ENCODE results near the gene TMEM89.

TMEM89 gene

GRCh38 chr3:48617559-48617958 is 4.0 kb downstream of the TMEM89 start:
- no peak overlapping the region for H3K4me3 ChIP-seq (ENCODE audit: insufficient read depth, low read depth, low read length, poor library complexity, severe bottlenecking)
- DNase-seq = no peak
- H3K9me3 ChIP-seq (ENCODE audit: control insufficient read depth, low read length) = no peaks in the 10 kb centered on the region
- H3K27ac ChIP-seq (ENCODE audit: insufficient read depth, low read length, poor library complexity, severe bottlenecking) = no peak overlapping the region
- no peaks in the 10 kb centered on the region for H3K4me1 ChIP-seq (ENCODE audit: control insufficient read depth, insufficient read depth, low read length, poor library complexity, severe bottlenecking)
- H3K36me3 ChIP-seq (ENCODE audit: control insufficient read depth, insufficient read depth, low read length) = no peaks in the 10 kb centered on the region
- H3K27me3 ChIP-seq (replicated peaks; ENCODE audit: control insufficient read depth, insufficient read depth, low read length, poor library complexity, severe bottlenecking) = no peaks in the 10 kb centered on the region

GRCh38 chr3:48614044-48614443 is 7.5 kb downstream of the TMEM89 start:
- H3K36me3 ChIP-seq (ENCODE audit: control insufficient read depth, insufficient read depth, low read length) = no peaks in the 10 kb centered on the region
- no peak for DNase-seq
- no peak overlapping the region for H3K4me3 ChIP-seq (ENCODE audit: insufficient read depth, low read depth, low read length, poor library complexity, severe bottlenecking)
- H3K27me3 ChIP-seq (replicated peaks; ENCODE audit: control insufficient read depth, insufficient read depth, low read length, poor library complexity, severe bottlenecking) = no peaks in the 10 kb centered on the region
- H3K4me1 ChIP-seq (ENCODE audit: control insufficient read depth, insufficient read depth, low read length, poor library complexity, severe bottlenecking) = no peaks in the 10 kb centered on the region
- H3K9me3 ChIP-seq (ENCODE audit: control insufficient read depth, low read length) = no peaks in the 10 kb centered on the region
- H3K27ac ChIP-seq (ENCODE audit: insufficient read depth, low read length, poor library complexity, severe bottlenecking) = no peak overlapping the region

- no peaks in the 10 kb centered on the region for H3K9me3 ChIP-seq (ENCODE audit: control insufficient read depth, low read length)
- no peaks in the 10 kb centered on the region for H3K27me3 ChIP-seq (replicated peaks; ENCODE audit: control insufficient read depth, insufficient read depth, low read length, poor library complexity, severe bottlenecking)
- H3K4me1 ChIP-seq (ENCODE audit: control insufficient read depth, insufficient read depth, low read length, poor library complexity, severe bottlenecking) = no peaks in the 10 kb centered on the region
- no peaks in the 10 kb centered on the region for H3K36me3 ChIP-seq (ENCODE audit: control insufficient read depth, insufficient read depth, low read length)
- no peak overlapping the region for H3K27ac ChIP-seq (ENCODE audit: insufficient read depth, low read length, poor library complexity, severe bottlenecking)
- DNase-seq = no peak
- H3K4me3 ChIP-seq (ENCODE audit: insufficient read depth, low read depth, low read length, poor library complexity, severe bottlenecking) = no peak overlapping the region
These were observed 9.3 kb downstream of the TMEM89 start for GRCh38 chr3:48612309-48612708.

GRCh38 chr3:48609088-48610005 is 12.2 kb downstream of the TMEM89 start, which contains the start of gene UQCRC1:
Gene UQCRC1, minus strand, starts transcription at chr3:48609646. Its CDS starts 26 bp downstream, at chr3:48609620.
- Histone ChIP-seq H3K27me3 (replicated peaks; ENCODE audit: control insufficient read depth, insufficient read depth, low read length, poor library complexity, severe bottlenecking) (no peaks in the 10 kb centered on the region), H3K36me3 (ENCODE audit: control insufficient read depth, insufficient read depth, low read length) (peaks cover 14% of the 10 kb centered on the region), H3K9me3 (ENCODE audit: control insufficient read depth, low read length) (no peaks in the 10 kb centered on the region), H3K27ac (ENCODE audit: insufficient read depth, low read length, poor library complexity, severe bottlenecking) (peak within 1 kb of the TSS; percentile 83), H3K4me1 (ENCODE audit: control insufficient read depth, insufficient read depth, low read length, poor library complexity, severe bottlenecking) (no peaks in the 10 kb centered on the region), H3K4me3 (ENCODE audit: insufficient read depth, low read depth, low read length, poor library complexity, severe bottlenecking) (peak within 1 kb of the TSS; percentile 98)
- DNase-seq = peak; percentile 82 to 89 (median 85)

GRCh38 chr3:48607519-48607918 is 14.1 kb downstream of the TMEM89 start:
- H3K27me3 ChIP-seq (replicated peaks; ENCODE audit: control insufficient read depth, insufficient read depth, low read length, poor library complexity, severe bottlenecking) = no peaks in the 10 kb centered on the region
- H3K27ac ChIP-seq (ENCODE audit: insufficient read depth, low read length, poor library complexity, severe bottlenecking) = no peak overlapping the region
- DNase-seq = no peak
- no peaks in the 10 kb centered on the region for H3K4me1 ChIP-seq (ENCODE audit: control insufficient read depth, insufficient read depth, low read length, poor library complexity, severe bottlenecking)
- H3K9me3 ChIP-seq (ENCODE audit: control insufficient read depth, low read length) = no peaks in the 10 kb centered on the region
- peaks cover 33% of the 10 kb centered on the region for H3K36me3 ChIP-seq (ENCODE audit: control insufficient read depth, insufficient read depth, low read length)
- no peak overlapping the region for H3K4me3 ChIP-seq (ENCODE audit: insufficient read depth, low read depth, low read length, poor library complexity, severe bottlenecking)

GRCh38 chr3:48601622-48601994 is 20.0 kb downstream of the TMEM89 start:
- Histone ChIP-seq H3K27me3 (replicated peaks; ENCODE audit: control insufficient read depth, insufficient read depth, low read length, poor library complexity, severe bottlenecking) (no peaks in the 10 kb centered on the region), H3K4me1 (ENCODE audit: control insufficient read depth, insufficient read depth, low read length, poor library complexity, severe bottlenecking) (no peaks in the 10 kb centered on the region), H3K9me3 (ENCODE audit: control insufficient read depth, low read length) (no peaks in the 10 kb centered on the region), H3K4me3 (ENCODE audit: insufficient read depth, low read depth, low read length, poor library complexity, severe bottlenecking) (no peak overlapping the region), H3K27ac (ENCODE audit: insufficient read depth, low read length, poor library complexity, severe bottlenecking) (no peak overlapping the region), H3K36me3 (ENCODE audit: control insufficient read depth, insufficient read depth, low read length) (peaks cover 78% of the 10 kb centered on the region)
- no peak for DNase-seq

GRCh38 chr3:48600711-48601621 is 20.6 kb downstream of the TMEM89 start:
- Histone ChIP-seq H3K4me3 (ENCODE audit: insufficient read depth, low read depth, low read length, poor library complexity, severe bottlenecking) (no peak overlapping the region), H3K27ac (ENCODE audit: insufficient read depth, low read length, poor library complexity, severe bottlenecking) (no peak overlapping the region), H3K4me1 (ENCODE audit: control insufficient read depth, insufficient read depth, low read length, poor library complexity, severe bottlenecking) (no peaks in the 10 kb centered on the region), H3K9me3 (ENCODE audit: control insufficient read depth, low read length) (no peaks in the 10 kb centered on the region), H3K36me3 (ENCODE audit: control insufficient read depth, insufficient read depth, low read length) (peaks cover 78% of the 10 kb centered on the region), H3K27me3 (replicated peaks; ENCODE audit: control insufficient read depth, insufficient read depth, low read length, poor library complexity, severe bottlenecking) (no peaks in the 10 kb centered on the region)
- no peak for DNase-seq

- Histone ChIP-seq H3K27me3 (replicated peaks; ENCODE audit: control insufficient read depth, insufficient read depth, low read length, poor library complexity, severe bottlenecking) (no peaks in the 10 kb centered on the region), H3K9me3 (ENCODE audit: control insufficient read depth, low read length) (no peaks in the 10 kb centered on the region), H3K4me1 (ENCODE audit: control insufficient read depth, insufficient read depth, low read length, poor library complexity, severe bottlenecking) (peaks cover 3% of the 10 kb centered on the region), H3K27ac (ENCODE audit: insufficient read depth, low read length, poor library complexity, severe bottlenecking) (no peak overlapping the region), H3K4me3 (ENCODE audit: insufficient read depth, low read depth, low read length, poor library complexity, severe bottlenecking) (no peak overlapping the region), H3K36me3 (ENCODE audit: control insufficient read depth, insufficient read depth, low read length) (peaks cover 67% of the 10 kb centered on the region)
- DNase-seq = no peak
These were observed 21.9 kb downstream of the TMEM89 start for GRCh38 chr3:48599509-48600285.

- H3K27me3 ChIP-seq (replicated peaks; ENCODE audit: control insufficient read depth, insufficient read depth, low read length, poor library complexity, severe bottlenecking) = peaks cover 4% of the 10 kb centered on the region
- peaks cover 61% of the 10 kb centered on the region for H3K36me3 ChIP-seq (ENCODE audit: control insufficient read depth, insufficient read depth, low read length)
- DNase-seq = no peak
- peaks cover 5% of the 10 kb centered on the region for H3K4me1 ChIP-seq (ENCODE audit: control insufficient read depth, insufficient read depth, low read length, poor library complexity, severe bottlenecking)
- no peak overlapping the region for H3K27ac ChIP-seq (ENCODE audit: insufficient read depth, low read length, poor library complexity, severe bottlenecking)
- no peak overlapping the region for H3K4me3 ChIP-seq (ENCODE audit: insufficient read depth, low read depth, low read length, poor library complexity, severe bottlenecking)
- no peaks in the 10 kb centered on the region for H3K9me3 ChIP-seq (ENCODE audit: control insufficient read depth, low read length)
These were observed 22.5 kb downstream of the TMEM89 start for GRCh38 chr3:48599077-48599501.

All from effector memory CD4-positive, alpha-beta T cell (primary cell).